H9 (cell line): ENCODE results near the gene GATA5. TPM values are rescaled to one million over a fixed set of nuclear protein-coding genes. Genes with fewer than 3 reads are reported as not detected.

Experiments
- DNase-seq: peaks from one replicate; pipeline ENCODE4 v3.0.0-alpha.2; 2017
- H2AFZ ChIP-seq: one replicate; pipeline ENCODE4 v1.6.1; 2013; ENCODE audit warnings: mild to moderate bottlenecking, low read length, control low read depth, moderate library complexity
- H2AK5ac ChIP-seq: 2 replicates; pipeline ENCODE4 v1.6.1; 2013; ENCODE audit warnings: low read length, control low read depth, mixed read lengths; ENCODE audit not compliant: insufficient read length
- H2BK120ac ChIP-seq: one replicate; pipeline ENCODE4 v1.6.1; 2013; ENCODE audit warnings: low read depth, mild to moderate bottlenecking, low read length, control low read depth, inconsistent platforms; ENCODE audit not compliant: poor library complexity, severe bottlenecking
- H2BK12ac ChIP-seq: 2 replicates; pipeline ENCODE4 v1.6.1; 2013; ENCODE audit warnings: low read length, control low read depth, mixed read lengths, low read depth; ENCODE audit not compliant: insufficient read length
- H2BK15ac ChIP-seq: 2 replicates; pipeline ENCODE4 v1.6.1; 2013; ENCODE audit warnings: low read depth, low read length, control low read depth
- H2BK20ac ChIP-seq: one replicate; pipeline ENCODE4 v1.6.1; 2013; ENCODE audit warnings: low read depth, mild to moderate bottlenecking, low read length, control low read depth, inconsistent platforms; ENCODE audit not compliant: poor library complexity, severe bottlenecking
- H2BK5ac ChIP-seq: 2 replicates; pipeline ENCODE4 v1.6.1; 2013; ENCODE audit warnings: low read length, control low read depth, mixed read lengths; ENCODE audit not compliant: insufficient read length
- H3K14ac ChIP-seq: 2 replicates; pipeline ENCODE4 v1.6.1; 2013; ENCODE audit warnings: low read length, control low read depth; ENCODE audit not compliant: insufficient read depth
- H3K18ac ChIP-seq: 2 replicates; pipeline ENCODE4 v1.6.1; 2013; ENCODE audit warnings: low read depth, mild to moderate bottlenecking, mixed read lengths, low read length, control low read depth; ENCODE audit not compliant: insufficient read length
- H3K23ac ChIP-seq: 2 replicates; pipeline ENCODE4 v1.6.1; 2013; ENCODE audit warnings: low read length, control low read depth, mixed read lengths, low read depth; ENCODE audit not compliant: insufficient read length
- H3K23me2 ChIP-seq: 2 replicates; pipeline ENCODE4 v1.6.1; 2013; ENCODE audit warnings: low read depth, mild to moderate bottlenecking, mixed read lengths, low read length, control low read depth; ENCODE audit not compliant: insufficient read length, poor library complexity, severe bottlenecking
- H3K27ac ChIP-seq: 2 replicates; pipeline ENCODE4 v1.5.1; 2013; ENCODE audit warnings: low read length, control low read depth, mixed read lengths, low read depth; ENCODE audit not compliant: insufficient read length
- H3K27me3 ChIP-seq: 2 replicates; pipeline ENCODE4 v1.6.1; 2013; ENCODE audit warnings: low read length, control low read depth, inconsistent platforms; ENCODE audit not compliant: insufficient read depth
- H3K4ac ChIP-seq: 2 replicates; pipeline ENCODE4 v1.6.1; 2013; ENCODE audit warnings: low read depth, mild to moderate bottlenecking, control low read depth, inconsistent platforms, low read length, moderate library complexity
- H3K4me1 ChIP-seq: 2 replicates; pipeline ENCODE4 v1.6.1; 2013; ENCODE audit warnings: low read length, control low read depth, inconsistent platforms; ENCODE audit not compliant: insufficient read depth
- H3K4me2 ChIP-seq: 2 replicates; pipeline ENCODE4 v1.6.1; 2013; ENCODE audit warnings: low read length, control low read depth, mixed read lengths; ENCODE audit not compliant: insufficient read length, insufficient read depth
- H3K56ac ChIP-seq: 2 replicates; pipeline ENCODE4 v1.6.1; 2013; ENCODE audit warnings: low read depth, mild to moderate bottlenecking, mixed read lengths, low read length, control low read depth; ENCODE audit not compliant: insufficient read length
- H3K79me1 ChIP-seq: 2 replicates; pipeline ENCODE4 v1.6.1; 2013; ENCODE audit warnings: low read depth, mild to moderate bottlenecking, moderate library complexity, low read length, control low read depth, inconsistent platforms; ENCODE audit not compliant: insufficient read depth, poor library complexity, severe bottlenecking
- H3K79me2 ChIP-seq: 2 replicates; pipeline ENCODE4 v1.6.1; 2013; ENCODE audit warnings: low read length, control low read depth, inconsistent platforms; ENCODE audit not compliant: insufficient read depth
- H3K9ac ChIP-seq: 2 replicates; pipeline ENCODE4 v1.6.1; 2013; ENCODE audit warnings: low read length, control low read depth, mixed read lengths; ENCODE audit not compliant: insufficient read length; ENCODE audit errors: extremely low read depth
- H3K9me3 ChIP-seq: one replicate; pipeline ENCODE4 v1.6.1; 2013; ENCODE audit warnings: low read depth, low read length, inconsistent platforms; ENCODE audit not compliant: control insufficient read depth
- H3T11ph ChIP-seq: one replicate; pipeline ENCODE4 v1.6.1; 2013; ENCODE audit warnings: mild to moderate bottlenecking, low read length, control low read depth, inconsistent platforms
- H4K20me1 ChIP-seq: one replicate; pipeline ENCODE4 v1.6.1; 2013; ENCODE audit not compliant: control insufficient read depth, insufficient read length, insufficient read depth
- H4K5ac ChIP-seq: 2 replicates; pipeline ENCODE4 v1.6.1; 2013; ENCODE audit warnings: low read depth, mild to moderate bottlenecking, mixed read lengths, low read length, control low read depth; ENCODE audit not compliant: insufficient read length
- H4K8ac ChIP-seq: replicated peaks from 2 replicates; pipeline ENCODE4 v1.6.1; 2013; ENCODE audit warnings: low read length, control low read depth, mixed read lengths, low read depth; ENCODE audit not compliant: insufficient read length
- H4K91ac ChIP-seq: 2 replicates; pipeline ENCODE4 v1.6.1; 2013; ENCODE audit warnings: low read depth, mild to moderate bottlenecking, moderate library complexity, mixed read lengths, low read length, control low read depth; ENCODE audit not compliant: insufficient read length
- H3K27ac Mint-ChIP-seq, 3 experiments: 2 replicates in 2 of 3; 3 replicates in 1 of 3; pipeline ENCODE4 v1.8.0; 2020 to 2021; ENCODE audit warnings: mixed read lengths in 3 of 3, mild to moderate bottlenecking in 1 of 3, moderate library complexity in 1 of 3
- H3K27me3 Mint-ChIP-seq: 2 replicates; pipeline ENCODE4 v1.8.0; 2021; ENCODE audit warnings: low read depth, mild to moderate bottlenecking, moderate library complexity, mixed read lengths
- H3K36me3 Mint-ChIP-seq, 3 experiments: 2 replicates in 2 of 3; 3 replicates in 1 of 3; pipeline ENCODE4 v1.8.0; 2020 to 2021; ENCODE audit warnings: low read depth in 3 of 3, mixed read lengths in 3 of 3; ENCODE audit not compliant: insufficient read depth in 1 of 3
- H3K4me1 Mint-ChIP-seq, 2 experiments: 2 replicates each; pipeline ENCODE4 v1.8.0; 2020; ENCODE audit warnings: mixed read lengths in 2 of 2
- H3K4me3 Mint-ChIP-seq, 2 experiments: 2 replicates in 1 of 2; 3 replicates in 1 of 2; pipeline ENCODE4 v1.8.0; 2020 to 2021; ENCODE audit warnings: mild to moderate bottlenecking in 2 of 2, mixed read lengths in 2 of 2, moderate library complexity in 1 of 2
- H3K9me3 Mint-ChIP-seq, 2 experiments: 2 replicates in 1 of 2; 3 replicates in 1 of 2; pipeline ENCODE4 v1.8.0; 2020; ENCODE audit warnings: mild to moderate bottlenecking in 2 of 2, mixed read lengths in 2 of 2, moderate library complexity in 1 of 2
- CTCF ChIP-seq: fragments of 200-600 bp; sonication (generic); conservative IDR thresholded peaks from 3 replicates; pipeline ENCODE4 v1.8.0; 2021; ENCODE audit warnings: antibody characterized with exemption, mild to moderate bottlenecking
- WGBS: extraction: QIAGEN DNeasy Blood & Tissue Kit; methylation state at CpG from one replicate; pipeline ENCODE4 v1.1.7; 2013; ENCODE audit warnings: missing lambda C conversion rate, low lambda C conversion rate, mixed read lengths; ENCODE audit not compliant: insufficient read length; ENCODE audit errors: extremely low coverage; 5-methylcytosine and 5-hydroxymethylcytosine counted together
- total RNA-seq: library from RNA; stranded (reverse); gene quantifications from 2 replicates; pipeline ENCODE4 v1.2.1, GENCODE V29; 2021

Gene GATA5
- total RNA-seq, 1 experiment from 2014 or later = 0.24 TPM

- H2BK20ac ChIP-seq = no peak overlapping the region
- no peak overlapping the region for H4K5ac ChIP-seq
- no peak overlapping the region for H3K14ac ChIP-seq
- no peak overlapping the region for H3K4ac ChIP-seq
- Mint-ChIP-seq H3K4me3 (no peak overlapping the region), H3K36me3 (no peaks in the 10 kb centered on the region), H3K27ac (no peak overlapping the region), H3K4me1 (0 out of 4 replicates have a peak, but pooled peaks cover 0 to 3% of the 10 kb centered on the region in 2 experiments), H3K27me3 (peaks cover 21% of the 10 kb centered on the region), H3K9me3 (peaks cover 2 to 9% of the 10 kb centered on the region in 2 experiments; a peak in 4 of 5 replicates)
- H3K56ac ChIP-seq = no peak overlapping the region
- no peaks in the 10 kb centered on the region for H3K79me1 ChIP-seq
- no peak overlapping the region for H2BK15ac ChIP-seq
- no peak overlapping the region for H3K18ac ChIP-seq
- no peaks in the 10 kb centered on the region for H3K23me2 ChIP-seq
- no peak overlapping the region for H3K27ac ChIP-seq
- no peak for TF ChIP-seq CTCF
- no peak overlapping the region for H3K23ac ChIP-seq
- H3K4me1 ChIP-seq = no peaks in the 10 kb centered on the region
- H2BK12ac ChIP-seq = no peak overlapping the region
- H3K27me3 ChIP-seq = no peaks in the 10 kb centered on the region
- no peak overlapping the region for H2AK5ac ChIP-seq
- H4K91ac ChIP-seq = no peak overlapping the region
- no peak overlapping the region for H3K9ac ChIP-seq
- H4K20me1 ChIP-seq = no peaks in the 10 kb centered on the region
- no peak overlapping the region for H4K8ac ChIP-seq
- no peaks in the 10 kb centered on the region for H3K79me2 ChIP-seq
- no peak overlapping the region for H2BK5ac ChIP-seq
- no peak overlapping the region for H2AFZ ChIP-seq
- H3K4me2 ChIP-seq = no peak overlapping the region
- no peak overlapping the region for H3T11ph ChIP-seq
- DNase-seq = no peak
- H2BK120ac ChIP-seq = no peak overlapping the region
- 100% methylated on average over 4 of the region's 4 CpGs for WGBS
- no peaks in the 10 kb centered on the region for H3K9me3 ChIP-seq
Observed at GRCh38 chr20:62504323-62504722, 28.5 kb upstream of the GATA5 start.
